Kidney tubule cell (primary cell): ENCODE measurements around the gene GTF2A1.

Source experiments
- DNase-seq: peaks from one replicate; pipeline ENCODE4 v3.0.0-alpha.2; 2018; ENCODE audit warnings: low spot score

GTF2A1 gene

GRCh38 chr14:81177225-81177624 is 43.5 kb downstream of the GTF2A1 start:
- no peak for DNase-seq

GRCh38 chr14:81176241-81176640 is 44.5 kb downstream of the GTF2A1 start:
- no peak for DNase-seq

- DNase-seq: no peak
Measured at GRCh38 chr14:81172881-81173280, 47.9 kb downstream of the GTF2A1 start.

- DNase-seq: no peak
Measured at GRCh38 chr14:81172353-81172752, 48.4 kb downstream of the GTF2A1 start.

- no peak for DNase-seq
Measured at GRCh38 chr14:81170829-81171195, 49.9 kb downstream of the GTF2A1 start.

GRCh38 chr14:81170104-81170828 is 50.5 kb downstream of the GTF2A1 start:
- peak; percentile 90 for DNase-seq

GRCh38 chr14:81169711-81170103 is 51.1 kb downstream of the GTF2A1 start:
- no peak for DNase-seq

- DNase-seq: no peak
Measured at GRCh38 chr14:81169267-81169666, 51.5 kb downstream of the GTF2A1 start.

GRCh38 chr14:81166121-81166520 is 54.6 kb downstream of the GTF2A1 start:
- no peak for DNase-seq

- no peak for DNase-seq
Measured at GRCh38 chr14:81165188-81165587, 55.6 kb downstream of the GTF2A1 start.

- peak; percentile 95 for DNase-seq
Measured at GRCh38 chr14:81164167-81164774, 56.5 kb downstream of the GTF2A1 start.

GRCh38 chr14:81162941-81163340 is 57.8 kb downstream of the GTF2A1 start:
- peak; percentile 49 for DNase-seq

- no peak for DNase-seq
Measured at GRCh38 chr14:81161749-81162148, 59.0 kb downstream of the GTF2A1 start.

- DNase-seq: no peak
Measured at GRCh38 chr14:81161088-81161487, 59.7 kb downstream of the GTF2A1 start.

GRCh38 chr14:81157431-81157830 is 63.3 kb downstream of the GTF2A1 start:
- DNase-seq: peak; percentile 63

GRCh38 chr14:81153187-81153586 is 67.6 kb downstream of the GTF2A1 start:
- DNase-seq: no peak

GRCh38 chr14:81148635-81149034 is 72.1 kb downstream of the GTF2A1 start:
- no peak for DNase-seq

- no peak for DNase-seq
Measured at GRCh38 chr14:81147140-81147897, 73.4 kb downstream of the GTF2A1 start.

- DNase-seq: peak; percentile 38
Measured at GRCh38 chr14:81144824-81145603, 75.7 kb downstream of the GTF2A1 start.

GRCh38 chr14:81143793-81144192 is 77.0 kb downstream of the GTF2A1 start:
- no peak for DNase-seq

- DNase-seq: no peak
Measured at GRCh38 chr14:81141426-81141825, 79.3 kb downstream of the GTF2A1 start.

GRCh38 chr14:81138429-81138828 is 82.3 kb downstream of the GTF2A1 start:
- no peak for DNase-seq
